HepG2 (cell line): ENCODE data around the gene SMDT1. TPM values are rescaled to one million over a fixed set of nuclear protein-coding genes. Genes with fewer than 3 reads are reported as not detected.
"Not testable (repeated sequence)": the region's sequence is repeated elsewhere in the genome, so short reads cannot be mapped to it uniquely, and the experiment has no call there.

Experiments used
- ATAC-seq: fragments of 200-7000 bp; cut with Tn5 transposase; 3 replicates; pipeline ENCODE4 v1.9.1; 2020; ENCODE audit warnings: mild to moderate bottlenecking, moderate library complexity
- BruUV-seq: library from RNA; stranded (reverse); fragments of 400-500 nt; replicated peaks from 2 replicates; lab custom pipeline; 2021; lab: Mats Ljungman, UMichigan
- CTCF ChIA-PET: fragments of 300-600 bp; formaldehyde crosslinking; extraction: SDS; loops from one replicate; lab custom pipeline; 2021; ENCODE audit warnings: low total read pairs, inconsistent platforms, low intra/inter-chr PET ratio; lab: Yijun Ruan, JAX
- POLR2A ChIA-PET: fragments of 350-600 bp; sonication (Branson Sonifier 250); formaldehyde crosslinking; loops from one replicate; lab custom pipeline; 2020; ENCODE audit warnings: antibody characterized with exemption, inconsistent platforms; lab: Yijun Ruan, JAX
- DNase-seq: peaks from one replicate; pipeline ENCODE4 v3.0.0-alpha.2; 2015; ENCODE audit warnings: low spot score
- FAIRE-seq: peaks from 3 replicates; lab custom pipeline; 2011; peaks lifted over from hg19 to GRCh38; lab: Jason Lieb, UNC
- H2AFZ ChIP-seq: one replicate; pipeline ENCODE4 v1.6.1; 2011; ENCODE audit warnings: low read length, inconsistent platforms
- H3K27ac ChIP-seq: fragments of 300-600 bp; 3 replicates; pipeline ENCODE4 v1.8.0; 2011; ENCODE audit warnings: mixed run types, mild to moderate bottlenecking, mixed read lengths, low read length, inconsistent platforms; ENCODE audit not compliant: insufficient read depth; ENCODE audit errors: extremely low read length
- H3K27me3 ChIP-seq, 2 experiments: fragments of 200-600 bp in 1 of 2; 2 replicates in 1 of 2; 3 replicates in 1 of 2; pipeline versions ENCODE4 v1.6.0 to v1.8.0; 2011; ENCODE audit warnings: low read length in 2 of 2, mild to moderate bottlenecking in 2 of 2, moderate library complexity in 2 of 2, inconsistent platforms in 1 of 2; ENCODE audit not compliant: insufficient read depth in 2 of 2, control insufficient read depth in 1 of 2
- H3K36me3 ChIP-seq, 2 experiments: fragments of 200-600 bp in 1 of 2; replicated peaks in 1 of 2; 2 replicates in 1 of 2; 3 replicates in 1 of 2; pipeline versions ENCODE4 v1.5.1 to v1.8.0; 2011; ENCODE audit warnings: low read length in 2 of 2, inconsistent platforms in 1 of 2; ENCODE audit not compliant: insufficient read depth in 2 of 2, control insufficient read depth in 1 of 2
- H3K4me1 ChIP-seq: 2 replicates; pipeline ENCODE4 v1.5.1; 2012; ENCODE audit warnings: low read length, inconsistent platforms; ENCODE audit not compliant: insufficient read depth
- H3K4me2 ChIP-seq: 2 replicates; pipeline ENCODE4 v1.6.0; 2011; ENCODE audit warnings: low read depth, low read length, inconsistent platforms
- H3K4me3 ChIP-seq, 3 experiments: fragments of 200-600 bp in 1 of 3; sonication (generic), shearing (Covaris generic) in 1 of 3; replicated peaks in 1 of 3; 2 replicates each; pipeline ENCODE4 v1.5.1; 2011 to 2016; ENCODE audit warnings: low read length in 3 of 3, inconsistent platforms in 2 of 3, low read depth in 2 of 3, mild to moderate bottlenecking in 2 of 3, control low read depth in 1 of 3, mixed read lengths in 1 of 3; ENCODE audit not compliant: insufficient read depth in 1 of 3
- H3K79me2 ChIP-seq: one replicate; pipeline ENCODE4 v1.6.1; 2011; ENCODE audit warnings: low read length, inconsistent platforms; ENCODE audit not compliant: insufficient read depth
- H3K9ac ChIP-seq: 2 replicates; pipeline ENCODE4 v1.6.0; 2011; ENCODE audit warnings: mild to moderate bottlenecking, low read depth, low read length, inconsistent platforms; ENCODE audit not compliant: insufficient read depth
- H3K9me3 ChIP-seq: 2 replicates; pipeline ENCODE4 v1.5.1; 2012; ENCODE audit warnings: mild to moderate bottlenecking, low read length
- H4K20me1 ChIP-seq: 2 replicates; pipeline ENCODE4 v1.6.0; 2011; ENCODE audit warnings: inconsistent platforms, mild to moderate bottlenecking, low read length, moderate library complexity; ENCODE audit not compliant: insufficient read depth
- HOXA3 ChIP-seq: sonication (generic); formaldehyde crosslinking; IDR thresholded peaks from 2 replicates; pipeline ENCODE4 v1.5.0; 2020; ENCODE audit warnings: missing genetic modification reagents
- ZNF562 ChIP-seq: sonication (generic); formaldehyde crosslinking; IDR thresholded peaks from 2 replicates; pipeline ENCODE4 v1.8.0; 2022; ENCODE audit warnings: missing genetic modification reagents, borderline replicate concordance
- WGBS: methylation state at CpG from one replicate; pipeline ENCODE4 v1.1.6; 2017; ENCODE audit warnings: low lambda C conversion rate; 5-methylcytosine and 5-hydroxymethylcytosine counted together
- in situ Hi-C: cut with HindIII; loops from 2 replicates; pipeline ENCODE4 v1.10.0; 2017; ENCODE audit warnings: low pct_unique_long_range_greater_than_20kb; ENCODE audit not compliant: extremely low pct_ligation_motif_present
- intact Hi-C: fragments of 100-400 bp; cut with micrococcal nuclease; formaldehyde crosslinking; loops from one replicate; pipeline ENCODE4 v1.10.0; 2022; ENCODE audit not compliant: unreplicated experiment
- polyA plus RNA-seq, 8 experiments: library from polyadenylated mRNA; depleted of rRNA in 3 of 8; stranded (reverse) in 7 of 8; unstranded in 1 of 8; fragments of >200 nt; fragmentation: Illumina TruSeq in 4 of 8; extraction: Trizol in 4 of 8; gene quantifications; 2 replicates each; pipeline versions ENCODE4 v1.2.1 to v1.2.3, GENCODE V29; 2011 to 2016; ENCODE audit warnings: low read depth in 4 of 8, missing spikeins in 1 of 8, mixed read lengths in 1 of 8; ENCODE audit not compliant: insufficient read depth in 1 of 8
- total RNA-seq, 5 experiments: library from RNA; depleted of rRNA; stranded (reverse); fragments of >200 nt; fragmentation: Illumina TruSeq; extraction: Trizol; gene quantifications; 2 replicates each; pipeline ENCODE4 v1.2.3, GENCODE V29; 2016; ENCODE audit warnings: low read depth in 1 of 5
- TF ChIP-seq, protein P1 (sequence below): sonication (generic); formaldehyde crosslinking; IDR thresholded peaks from 2 replicates; pipeline ENCODE4 v1.5.1; 2020; ENCODE audit warnings: mild to moderate bottlenecking, missing genetic modification reagents

SMDT1 gene
- total and polyA plus RNA-seq, 2 of the 13 experiments (the other 11 are each of a cell fraction or from before 2014, with no cell fraction given) = 8.3 to 26.6 TPM

DNA sequence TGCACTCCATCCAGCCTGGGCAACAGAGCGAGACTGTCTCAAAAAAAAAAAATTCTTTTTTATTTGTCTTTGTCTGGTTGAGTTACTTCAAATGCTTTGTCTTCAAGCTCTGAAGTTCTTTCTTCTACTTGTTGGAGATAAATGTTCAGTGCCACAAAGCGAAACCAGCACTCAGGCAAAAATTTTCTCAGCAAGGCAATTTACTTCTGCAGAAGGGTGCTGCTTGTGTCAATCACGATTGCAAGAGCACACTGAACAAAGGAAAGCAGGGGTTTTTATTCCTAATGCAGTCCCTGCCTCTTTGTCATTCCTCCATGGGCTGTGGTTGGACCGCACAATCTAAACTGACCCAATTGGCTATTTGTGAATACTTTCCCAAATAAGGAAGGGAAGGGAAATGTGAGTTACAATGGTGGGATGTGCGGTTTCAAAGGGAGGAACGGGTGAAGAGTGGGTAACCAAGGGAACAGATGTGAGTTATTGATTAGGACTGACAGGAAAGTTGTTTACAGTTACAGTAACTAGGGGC lies 24.9 kb downstream of the SMDT1 start:
- WGBS = 62% methylated on average over 6 of the region's 6 CpGs
- intact Hi-C loops, H2AFZ ChIP-seq, CTCF ChIA-PET, POLR2A ChIA-PET, H3K4me2 ChIP-seq, H3K4me1 ChIP-seq, BruUV-seq, in situ Hi-C loops, ATAC-seq, H3K36me3 ChIP-seq, DNase-seq, H3K27ac ChIP-seq, H3K4me3 ChIP-seq, H4K20me1 ChIP-seq, H3K9ac ChIP-seq, H3K27me3 ChIP-seq, FAIRE-seq, H3K79me2 ChIP-seq: not testable (repeated sequence)
- TF ChIP-seq, protein P1, sequence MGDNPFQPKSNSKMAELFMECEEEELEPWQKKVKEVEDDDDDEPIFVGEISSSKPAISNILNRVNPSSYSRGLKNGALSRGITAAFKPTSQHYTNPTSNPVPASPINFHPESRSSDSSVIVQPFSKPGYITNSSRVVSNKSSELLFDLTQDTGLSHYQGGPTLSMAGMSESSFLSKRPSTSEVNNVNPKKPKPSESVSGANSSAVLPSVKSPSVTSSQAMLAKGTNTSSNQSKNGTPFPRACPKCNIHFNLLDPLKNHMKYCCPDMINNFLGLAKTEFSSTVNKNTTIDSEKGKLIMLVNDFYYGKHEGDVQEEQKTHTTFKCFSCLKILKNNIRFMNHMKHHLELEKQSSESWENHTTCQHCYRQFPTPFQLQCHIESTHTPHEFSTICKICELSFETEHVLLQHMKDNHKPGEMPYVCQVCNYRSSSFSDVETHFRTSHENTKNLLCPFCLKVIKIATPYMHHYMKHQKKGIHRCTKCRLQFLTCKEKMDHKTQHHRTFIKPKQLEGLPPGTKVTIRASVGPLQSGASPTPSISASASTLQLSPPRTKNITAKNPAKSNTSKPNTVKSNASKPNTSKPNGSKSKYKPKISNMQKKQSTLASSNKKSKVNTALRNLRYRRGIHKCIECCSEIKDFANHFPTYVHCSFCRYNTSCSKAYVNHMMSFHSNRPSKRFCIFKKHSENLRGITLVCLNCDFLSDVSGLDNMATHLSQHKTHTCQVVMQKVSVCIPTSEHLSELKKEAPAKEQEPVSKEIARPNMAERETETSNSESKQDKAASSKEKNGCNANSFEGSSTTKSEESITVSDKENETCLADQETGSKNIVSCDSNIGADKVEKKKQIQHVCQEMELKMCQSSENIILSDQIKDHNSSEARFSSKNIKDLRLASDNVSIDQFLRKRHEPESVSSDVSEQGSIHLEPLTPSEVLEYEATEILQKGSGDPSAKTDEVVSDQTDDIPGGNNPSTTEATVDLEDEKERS (CRISPR knock-in tag) = 0 out of 2 replicates have a peak, but pooled peaks have one; percentile 33
- TF ChIP-seq ZNF562 (CRISPR knock-in tag) = peak; percentile 82; the same call in 1 of the 2 replicates
- H3K9me3 ChIP-seq = peaks cover 29% of the 10 kb centered on the region

DNA sequence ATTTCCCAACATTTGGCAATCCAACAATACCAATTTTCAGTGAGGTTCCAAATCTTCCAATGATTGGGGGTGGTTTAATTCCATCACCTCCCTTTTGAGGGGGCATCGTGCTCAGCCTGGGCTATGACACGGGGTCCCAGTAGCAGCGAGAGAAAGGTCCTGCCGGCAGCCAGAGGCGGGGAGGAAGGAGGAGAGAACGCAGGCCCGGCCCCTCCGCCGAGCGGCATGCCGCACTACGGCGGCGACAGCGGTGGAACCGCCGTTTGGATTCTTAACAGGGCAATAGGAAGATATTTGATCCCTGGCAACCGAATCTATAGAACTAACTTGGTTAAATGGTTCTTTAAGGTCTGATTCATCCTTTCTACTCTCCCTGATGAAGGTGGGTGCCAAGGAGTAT lies 29.3 kb downstream of the SMDT1 start:
- in situ Hi-C loops = no loop called here
- Histone ChIP-seq H3K9ac (no peak overlapping the region), H3K4me3 (no peak overlapping the region), H3K9me3 (peaks cover 15% of the 10 kb centered on the region), H3K79me2 (no peaks in the 10 kb centered on the region), H3K4me1 (no peaks in the 10 kb centered on the region), H3K27me3 (no peaks in the 10 kb centered on the region), H3K4me2 (no peak overlapping the region), H3K36me3 (no peaks in the 10 kb centered on the region), H2AFZ (no peak overlapping the region), H4K20me1 (no peaks in the 10 kb centered on the region), H3K27ac (no peak overlapping the region)
- no peak for FAIRE-seq
- intact Hi-C loops = no loop called here
- ChIA-PET CTCF (no interaction called here), POLR2A (no interaction called here)
- DNase-seq = no peak
- no peak for TF ChIP-seq HOXA3 (CRISPR knock-in tag)
- 92% methylated on average over 18 of the region's 18 CpGs for WGBS
- BruUV-seq = no TSS peak
- ATAC-seq = no peak
